Suprapubic skin (tissue), 4 donors: Measurements from ENCODE around the gene RELN. TPM values are rescaled to one million over a fixed set of nuclear protein-coding genes. Genes with fewer than 3 reads are reported as not detected.

Experiments used
- DNase-seq, 2 donors: peaks; one replicate each; pipeline ENCODE4 v3.0.0-alpha.2; 2019; ENCODE audit warnings: low spot score in 2 of 2
- H3K27ac ChIP-seq: fragments of 200-600 bp; sonication (generic); one replicate; pipeline ENCODE4 v1.5.1; 2019
- H3K27me3 ChIP-seq: fragments of 200-600 bp; sonication (generic); one replicate; pipeline ENCODE4 v1.5.1; 2019
- H3K36me3 ChIP-seq: fragments of 200-600 bp; sonication (generic); one replicate; pipeline ENCODE4 v1.5.1; 2019
- H3K4me1 ChIP-seq: fragments of 200-600 bp; sonication (generic); one replicate; pipeline ENCODE4 v1.5.1; 2019
- H3K4me3 ChIP-seq: fragments of 200-600 bp; sonication (generic); one replicate; pipeline ENCODE4 v1.5.1; 2019; ENCODE audit warnings: mild to moderate bottlenecking
- H3K9me3 ChIP-seq: fragments of 200-600 bp; sonication (generic); one replicate; pipeline ENCODE4 v1.5.1; 2019
- CTCF ChIP-seq, 2 donors: fragments of 200-600 bp in 1 of 2; fragments of 450-650 bp in 1 of 2; sonication (generic) in 1 of 2; IDR thresholded peaks; one replicate each; pipeline ENCODE4 v1.5.1; 2016 to 2019; ENCODE audit warnings: antibody characterized with exemption in 2 of 2, mild to moderate bottlenecking in 1 of 2, moderate library complexity in 1 of 2
- EP300 ChIP-seq: sonication (generic); formaldehyde crosslinking; IDR thresholded peaks from one replicate; pipeline ENCODE4 v1.6.1; 2017; ENCODE audit warnings: antibody characterized with exemption
- POLR2A ChIP-seq, 2 donors: fragments of 450-650 bp; IDR thresholded peaks; one replicate each; pipeline ENCODE4 v1.6.1; 2017; ENCODE audit warnings: antibody characterized with exemption in 2 of 2, mild to moderate bottlenecking in 2 of 2, moderate library complexity in 2 of 2
- POLR2AphosphoS5 ChIP-seq, 3 donors: sonication (generic); formaldehyde crosslinking; IDR thresholded peaks; one replicate each; pipeline ENCODE4 v1.6.1; 2017; ENCODE audit warnings: antibody characterized with exemption in 3 of 3
- WGBS: methylation state at CpG from one replicate; pipeline ENCODE4 v1.1.5; 2018; 5-methylcytosine and 5-hydroxymethylcytosine counted together
- total RNA-seq, 4 donors: library from RNA; depleted of rRNA; stranded (reverse); fragments of >200 nt; gene quantifications; one replicate each; pipeline ENCODE4 v1.1.0, GENCODE V29; 2016

RELN gene
- total RNA-seq, 4 donors from 2014 or later, result 0.72 to 1.8 (median 1.3) TPM

- 89% methylated on average over 6 of the region's 6 CpGs for WGBS
- Histone ChIP-seq H3K27me3 (peaks cover 38% of the 10 kb centered on the region), H3K27ac (no peak overlapping the region), H3K9me3 (no peaks in the 10 kb centered on the region), H3K4me3 (no peak overlapping the region), H3K36me3 (no peaks in the 10 kb centered on the region), H3K4me1 (peaks cover 19% of the 10 kb centered on the region)
- no peak for DNase-seq
- TF ChIP-seq POLR2A (IDR thresholded peaks at IDR 0.05), result no peak
- TF ChIP-seq EP300, result no peak
- no peak for TF ChIP-seq POLR2AphosphoS5 (IDR thresholded peaks at IDR 0.05)
- no peak for TF ChIP-seq CTCF (IDR thresholded peaks at IDR 0.05)
These were observed 3.8 kb downstream of the RELN start for GRCh38 chr7:103985565-103986126.

- TF ChIP-seq CTCF (IDR thresholded peaks at IDR 0.05) (no peak), EP300 (no peak), POLR2A (IDR thresholded peaks at IDR 0.05) (no peak), POLR2AphosphoS5 (IDR thresholded peaks at IDR 0.05) (no peak)
- Histone ChIP-seq H3K4me1 (peaks cover 7% of the 10 kb centered on the region), H3K27me3 (peaks cover 22% of the 10 kb centered on the region), H3K4me3 (no peak overlapping the region), H3K27ac (no peak overlapping the region), H3K9me3 (no peaks in the 10 kb centered on the region), H3K36me3 (no peaks in the 10 kb centered on the region)
- 92% methylated on average over 1 of the region's 1 CpG for WGBS
- DNase-seq, result no peak
These were observed 5.4 kb downstream of the RELN start for GRCh38 chr7:103984050-103984449.

GRCh38 chr7:103983201-103983977, 6.1 kb downstream of the RELN start:
- Histone ChIP-seq H3K4me3 (no peak overlapping the region), H3K27ac (no peak overlapping the region), H3K36me3 (no peaks in the 10 kb centered on the region), H3K9me3 (no peaks in the 10 kb centered on the region), H3K27me3 (peaks cover 16% of the 10 kb centered on the region), H3K4me1 (peaks cover under 1% of the 10 kb centered on the region)
- no peak for DNase-seq
- WGBS, result 68% methylated on average over 6 of the region's 6 CpGs
- TF ChIP-seq CTCF (IDR thresholded peaks at IDR 0.05) (no peak), EP300 (no peak), POLR2AphosphoS5 (IDR thresholded peaks at IDR 0.05) (no peak), POLR2A (IDR thresholded peaks at IDR 0.05) (no peak)

GRCh38 chr7:103981003-103981423, 8.4 kb downstream of the RELN start:
- WGBS, result 34% methylated on average over 2 of the region's 2 CpGs
- Histone ChIP-seq H3K4me3 (no peak overlapping the region), H3K27me3 (peaks cover 3% of the 10 kb centered on the region), H3K36me3 (no peaks in the 10 kb centered on the region), H3K9me3 (no peaks in the 10 kb centered on the region), H3K27ac (no peak overlapping the region), H3K4me1 (no peaks in the 10 kb centered on the region)
- TF ChIP-seq POLR2A (IDR thresholded peaks at IDR 0.05) (no peak), CTCF (IDR thresholded peaks at IDR 0.05) (no peak), EP300 (no peak), POLR2AphosphoS5 (IDR thresholded peaks at IDR 0.05) (no peak)
- no peak for DNase-seq

GRCh38 chr7:103972779-103973434, 16.6 kb downstream of the RELN start:
- no peaks in the 10 kb centered on the region for H3K27me3 ChIP-seq
- TF ChIP-seq POLR2A (IDR thresholded peaks at IDR 0.05) (no peak), EP300 (no peak), POLR2AphosphoS5 (IDR thresholded peaks at IDR 0.05) (no peak), CTCF (IDR thresholded peaks at IDR 0.05) (no peak)
- no peaks in the 10 kb centered on the region for H3K36me3 ChIP-seq
- 49% methylated on average over 2 of the region's 2 CpGs for WGBS
- no peaks in the 10 kb centered on the region for H3K4me1 ChIP-seq
- DNase-seq, result no peak
- no peak overlapping the region for H3K4me3 ChIP-seq
- H3K9me3 ChIP-seq, result no peaks in the 10 kb centered on the region
- no peak overlapping the region for H3K27ac ChIP-seq
